Forelimb muscle (tissue), 1 donor: Measurements from ENCODE around the gene TTLL13. TPM values are rescaled to one million over a fixed set of nuclear protein-coding genes. Genes with fewer than 3 reads are reported as not detected.

Experiments
- polyA plus RNA-seq: library from polyadenylated mRNA; unstranded; fragments of 120-200 nt; gene quantifications from one replicate; pipeline ENCODE4 v1.2.1, GENCODE V29; 2013; ENCODE audit not compliant: insufficient read length

The TTLL13 gene
- polyA plus RNA-seq, 1 donor, result 0.20 TPM

Other genes with a start within 250 kb of the TTLL13 start
- 19.2 TPM for gene ZNF710, start 248.2 kb upstream of the TTLL13 start, polyA plus RNA-seq
- gene IDH2, start 147.1 kb upstream of the TTLL13 start, polyA plus RNA-seq, result 281 TPM
- gene SEMA4B, start 48.2 kb upstream of the TTLL13 start, polyA plus RNA-seq, result 7.4 TPM
- gene CIB1, start 15.6 kb upstream of the TTLL13 start, polyA plus RNA-seq, result 20.7 TPM
- 2.4 TPM for gene GDPGP1, start 15.3 kb upstream of the TTLL13 start, polyA plus RNA-seq
- gene NGRN, start 16.1 kb downstream of the TTLL13 start, polyA plus RNA-seq, result 105 TPM
- 2.9 TPM for gene ZNF774, start 102.7 kb downstream of the TTLL13 start, polyA plus RNA-seq
- 66.5 TPM for gene IQGAP1, start 138.7 kb downstream of the TTLL13 start, polyA plus RNA-seq